ENCODE results near the gene GSTT4. TPM values are rescaled to one million over a fixed set of nuclear protein-coding genes. Genes with fewer than 3 reads are reported as not detected.
A peak's percentile ranks its signal among the peaks of the same experiment; 100 is the strongest.
"Not testable (repeated sequence)": the region's sequence is repeated elsewhere in the genome, so short reads cannot be mapped to it uniquely, and the experiment has no call there.

The GSTT4 gene
- total RNA-seq, 4 donors from 2014 or later, result not detected

GRCh38 chr22:23956301-23956900 lies 48.9 kb downstream of the GSTT4 start:
- TF ChIP-seq CTCF (IDR thresholded peaks at IDR 0.05), result peak; percentile 80 to 86
- peak; percentile 83 to 87 for DNase-seq (ENCODE audit: low spot score in 2 of 2)
- H3K27me3 ChIP-seq, H3K4me1 ChIP-seq, H3K36me3 ChIP-seq, H3K4me3 ChIP-seq, H3K27ac ChIP-seq, H3K9me3 ChIP-seq: not testable (repeated sequence)
- 22% methylated on average over 12 of the region's 12 CpGs for WGBS

- H3K36me3 ChIP-seq; H3K27ac ChIP-seq; DNase-seq (ENCODE audit: low spot score in 2 of 2); H3K27me3 ChIP-seq; H3K4me1 ChIP-seq; H3K4me3 ChIP-seq; H3K9me3 ChIP-seq: not testable (repeated sequence)
- WGBS, result 66% methylated on average over 8 of the region's 8 CpGs
These were observed 49.4 kb downstream of the GSTT4 start for GRCh38 chr22:23955886-23956285.

- not testable (repeated sequence) for H3K27ac ChIP-seq; H3K4me3 ChIP-seq; H3K27me3 ChIP-seq; H3K36me3 ChIP-seq; H3K9me3 ChIP-seq; H3K4me1 ChIP-seq; DNase-seq (ENCODE audit: low spot score in 2 of 2)
- 76% methylated on average over 6 of the region's 6 CpGs for WGBS
These were observed 50.3 kb downstream of the GSTT4 start for GRCh38 chr22:23954991-23955305.

- not testable (repeated sequence) for H3K4me3 ChIP-seq; H3K9me3 ChIP-seq; H3K4me1 ChIP-seq; H3K27me3 ChIP-seq; H3K36me3 ChIP-seq; H3K27ac ChIP-seq; DNase-seq (ENCODE audit: low spot score in 2 of 2)
- WGBS, result 80% methylated on average over 8 of the region's 8 CpGs
These were observed 50.9 kb downstream of the GSTT4 start for GRCh38 chr22:23954193-23954990.

GRCh38 chr22:23953485-23953884 lies 51.8 kb downstream of the GSTT4 start:
- H3K36me3 ChIP-seq; H3K27me3 ChIP-seq; H3K4me3 ChIP-seq; DNase-seq (ENCODE audit: low spot score in 2 of 2); H3K27ac ChIP-seq; H3K9me3 ChIP-seq; H3K4me1 ChIP-seq: not testable (repeated sequence)
- WGBS, result 69% methylated on average over 4 of the region's 4 CpGs

- DNase-seq (ENCODE audit: low spot score in 2 of 2), result peak in 1 of 2 donors; percentile 72
- 71% methylated on average over 11 of the region's 11 CpGs for WGBS
- H3K4me3 ChIP-seq, H3K27ac ChIP-seq, H3K27me3 ChIP-seq, H3K4me1 ChIP-seq, H3K9me3 ChIP-seq, H3K36me3 ChIP-seq: not testable (repeated sequence)
These were observed 52.4 kb downstream of the GSTT4 start for GRCh38 chr22:23952794-23953405.

- not testable (repeated sequence) for DNase-seq (ENCODE audit: low spot score in 2 of 2); H3K36me3 ChIP-seq; H3K4me1 ChIP-seq; H3K27ac ChIP-seq; H3K27me3 ChIP-seq; H3K4me3 ChIP-seq; H3K9me3 ChIP-seq
- 100% methylated on average over 1 of the region's 2 CpGs for WGBS
These were observed 53.9 kb downstream of the GSTT4 start for GRCh38 chr22:23951383-23951782.

- H3K4me1 ChIP-seq; H3K27ac ChIP-seq; H3K36me3 ChIP-seq; DNase-seq (ENCODE audit: low spot score in 2 of 2); H3K9me3 ChIP-seq; H3K4me3 ChIP-seq; H3K27me3 ChIP-seq: not testable (repeated sequence)
- WGBS, result 74% methylated on average over 15 of the region's 18 CpGs
These were observed 55.5 kb downstream of the GSTT4 start for GRCh38 chr22:23949764-23950163.

Other genes with a start within 250 kb of the GSTT4 start
- gene C22orf15, start 242.5 kb downstream of the GSTT4 start, total RNA-seq, result not detected
- gene CHCHD10, start 237.5 kb downstream of the GSTT4 start, total RNA-seq, result 10 to 100 TPM; 26.7 to 46.4 (median 32.2) TPM
- 1 to 10 TPM in 2 of 4 donors, under 1 TPM in 1, not detected in 1; 0.60 to 3.9 (median 2.1) TPM for gene MMP11, start 232.6 kb downstream of the GSTT4 start, total RNA-seq
- 10 to 100 TPM; 54.2 to 73.9 (median 61.3) TPM for gene SMARCB1, start 218.5 kb downstream of the GSTT4 start, total RNA-seq
- gene DERL3, start 166.4 kb downstream of the GSTT4 start, total RNA-seq, result under 1 TPM in 3 of 4 donors, not detected in 1; 0.34 to 0.94 (median 0.56) TPM
- gene SLC2A11, start 147.6 kb downstream of the GSTT4 start, total RNA-seq, result 10 to 100 TPM in 2 of 4 donors, 1 to 10 TPM in 2; 3.2 to 12.5 (median 8.7) TPM
- 100 to 1,000 TPM; 261 to 363 (median 313) TPM for gene MIF, start 111.1 kb downstream of the GSTT4 start, total RNA-seq
- 10 to 100 TPM in 1 of 4 donors, 1 to 10 TPM in 3; 3.2 to 13.5 (median 6.7) TPM for gene GSTT2B, start 44.3 kb downstream of the GSTT4 start, total RNA-seq
- gene DDTL, start 38.6 kb downstream of the GSTT4 start, total RNA-seq, result 1 to 10 TPM in 3 of 4 donors, not detected in 1; 1.5 to 2.0 (median 2.0) TPM
- gene DDT, start 31.0 kb downstream of the GSTT4 start, total RNA-seq, result 100 to 1,000 TPM; 103 to 171 (median 130) TPM
- gene GSTT2, start 25.3 kb downstream of the GSTT4 start, total RNA-seq, result under 1 TPM in 1 of 4 donors, not detected in 3; 0.81 TPM
- gene CABIN1, start 5.9 kb upstream of the GSTT4 start, total RNA-seq, result 10 to 100 TPM; 26.7 to 97.3 (median 42.5) TPM
- 10 to 100 TPM in 3 of 4 donors, 1 to 10 TPM in 1; 5.1 to 41.4 (median 29.0) TPM for gene SUSD2, start 176.0 kb upstream of the GSTT4 start, total RNA-seq
- 10 to 100 TPM; 13.4 to 38.8 (median 17.5) TPM for gene GGT5, start 239.6 kb upstream of the GSTT4 start, total RNA-seq

Data from suprapubic skin (tissue), 4 donors.